GM23338 (cell line): ENCODE results near the gene ALDH8A1. TPM values are rescaled to one million over a fixed set of nuclear protein-coding genes. Genes with fewer than 3 reads are reported as not detected.

Source experiments
- ATAC-seq: fragments of 200-7000 bp; cut with Tn5 transposase; 3 replicates; pipeline ENCODE4 v1.9.1; 2020
- DNase-seq: peaks from one replicate; pipeline ENCODE4 v3.0.0-alpha.2; 2015; ENCODE audit warnings: low spot score
- H2AFZ ChIP-seq: fragments of 200-600 bp; sonication (generic); 2 replicates; pipeline ENCODE4 v1.8.0; 2016; ENCODE audit warnings: antibody characterized with exemption, mild to moderate bottlenecking, moderate library complexity
- H3F3A ChIP-seq: fragments of 200-600 bp; sonication (generic); replicated peaks from 2 replicates; pipeline ENCODE4 v1.8.0; 2017; ENCODE audit warnings: antibody characterized with exemption, mixed run types, low read depth
- H3K27ac ChIP-seq: fragments of 200-600 bp; sonication (generic); 2 replicates; pipeline ENCODE4 v1.6.1; 2016; ENCODE audit warnings: low read depth
- H3K27me3 ChIP-seq: fragments of 200-600 bp; sonication (generic); 2 replicates; pipeline ENCODE4 v1.8.0; 2016; ENCODE audit warnings: mild to moderate bottlenecking, mixed run types, moderate library complexity; ENCODE audit not compliant: insufficient read depth
- H3K36me3 ChIP-seq: fragments of 200-600 bp; sonication (generic); 2 replicates; pipeline ENCODE4 v1.8.0; 2016; ENCODE audit warnings: mild to moderate bottlenecking; ENCODE audit not compliant: insufficient read depth
- H3K4me1 ChIP-seq: fragments of 200-600 bp; sonication (generic); 2 replicates; pipeline ENCODE4 v1.8.0; 2016; ENCODE audit warnings: mild to moderate bottlenecking, moderate library complexity; ENCODE audit not compliant: insufficient read depth
- H3K4me2 ChIP-seq: fragments of 200-600 bp; sonication (generic); 2 replicates; pipeline ENCODE4 v1.7.1; 2017; ENCODE audit warnings: mixed run types
- H3K4me3 ChIP-seq: fragments of 200-600 bp; sonication (generic); 2 replicates; pipeline ENCODE4 v1.6.1; 2016; ENCODE audit warnings: mixed run types
- H3K79me2 ChIP-seq: fragments of 200-600 bp; sonication (generic); replicated peaks from 2 replicates; pipeline ENCODE4 v1.8.0; 2017; ENCODE audit warnings: mild to moderate bottlenecking; ENCODE audit not compliant: insufficient read depth
- H3K9me2 ChIP-seq: fragments of 200-600 bp; sonication (generic); 2 replicates; pipeline ENCODE4 v1.8.0; 2017; ENCODE audit not compliant: insufficient read depth
- H4K20me1 ChIP-seq: fragments of 200-600 bp; sonication (generic); replicated peaks from 2 replicates; pipeline ENCODE4 v1.8.0; 2017; ENCODE audit warnings: mild to moderate bottlenecking; ENCODE audit not compliant: insufficient read depth
- H3K27ac Mint-ChIP-seq: 2 replicates; pipeline ENCODE4 v1.8.0; 2020; ENCODE audit warnings: inconsistent platforms, mild to moderate bottlenecking, moderate library complexity, mixed read lengths
- H3K27me3 Mint-ChIP-seq: 3 replicates; pipeline ENCODE4 v1.8.0; 2022; ENCODE audit warnings: low read depth, mild to moderate bottlenecking, moderate library complexity, mixed read lengths, inconsistent platforms; ENCODE audit not compliant: insufficient read depth, poor library complexity
- H3K36me3 Mint-ChIP-seq: 3 replicates; pipeline ENCODE4 v1.8.0; 2021; ENCODE audit warnings: low read depth, mild to moderate bottlenecking, inconsistent platforms, moderate library complexity, mixed read lengths
- H3K4me1 Mint-ChIP-seq: 3 replicates; pipeline ENCODE4 v1.8.0; 2020; ENCODE audit warnings: mild to moderate bottlenecking, inconsistent platforms, mixed read lengths
- H3K4me3 Mint-ChIP-seq: 3 replicates; pipeline ENCODE4 v1.8.0; 2021; ENCODE audit warnings: moderate library complexity, mild to moderate bottlenecking, inconsistent platforms, mixed read lengths
- H3K9me3 Mint-ChIP-seq: 3 replicates; pipeline ENCODE4 v1.8.0; 2020; ENCODE audit warnings: moderate library complexity, mild to moderate bottlenecking, inconsistent platforms, mixed read lengths
- CREB1 ChIP-seq: fragments of 250-450 bp; sonication (Bioruptor Pico); IDR thresholded peaks from 2 replicates; pipeline ENCODE4 v1.5.0; 2020; ENCODE audit warnings: low read depth, mild to moderate bottlenecking, moderate library complexity
- CTCF ChIP-seq, 2 experiments: fragments of 200-600 bp in 1 of 2; sonication (generic) in 1 of 2; conservative IDR thresholded peaks; 2 replicates each; pipeline versions ENCODE4 v1.5.1 to v1.6.1; 2016 to 2017; ENCODE audit warnings: antibody characterized with exemption in 2 of 2, low read depth in 2 of 2, mild to moderate bottlenecking in 2 of 2, moderate library complexity in 1 of 2
- ETS1 ChIP-seq: IDR thresholded peaks from 2 replicates; pipeline ENCODE4 v1.6.1; 2016; ENCODE audit warnings: antibody characterized with exemption
- EZH2 ChIP-seq: fragments of 200-600 bp; sonication (generic); IDR thresholded peaks from one replicate; pipeline ENCODE4 v1.8.0; 2017; ENCODE audit warnings: antibody characterized with exemption, mild to moderate bottlenecking, low read depth; ENCODE audit not compliant: unreplicated experiment
- EZH2phosphoT487 ChIP-seq: fragments of 200-600 bp; sonication (generic); IDR thresholded peaks from one replicate; pipeline ENCODE4 v1.8.1; 2018; ENCODE audit warnings: antibody characterized with exemption; ENCODE audit not compliant: unreplicated experiment
- JUNB ChIP-seq: IDR thresholded peaks from one replicate; pipeline ENCODE4 v1.6.1; 2016; ENCODE audit warnings: antibody characterized with exemption; ENCODE audit not compliant: unreplicated experiment
- NANOG ChIP-seq: IDR thresholded peaks from 2 replicates; pipeline ENCODE4 v1.6.1; 2016; ENCODE audit warnings: antibody characterized with exemption, borderline replicate concordance
- POLR2AphosphoS5 ChIP-seq: IDR thresholded peaks from 2 replicates; pipeline ENCODE4 v1.6.1; 2016; ENCODE audit warnings: antibody characterized with exemption, low read depth
- REST ChIP-seq: IDR thresholded peaks from one replicate; pipeline ENCODE4 v1.6.1; 2018; ENCODE audit warnings: antibody characterized with exemption; ENCODE audit not compliant: unreplicated experiment
- STAT1 ChIP-seq: IDR thresholded peaks from one replicate; pipeline ENCODE4 v1.6.1; 2016; ENCODE audit warnings: antibody characterized with exemption; ENCODE audit not compliant: unreplicated experiment
- ZNF114 ChIP-seq: fragments of 250-450 bp; sonication (Bioruptor Pico); IDR thresholded peaks from 2 replicates; pipeline ENCODE4 v1.5.0; 2020; ENCODE audit warnings: mild to moderate bottlenecking, moderate library complexity
- ZNF331 ChIP-seq: fragments of 250-450 bp; sonication (Bioruptor Pico); IDR thresholded peaks from 2 replicates; pipeline ENCODE4 v1.5.0; 2020; ENCODE audit warnings: low read depth, mild to moderate bottlenecking, moderate library complexity
- ZNF462 ChIP-seq: fragments of 250-450 bp; sonication (Bioruptor Pico); IDR thresholded peaks from 2 replicates; pipeline ENCODE4 v1.5.0; 2020; ENCODE audit warnings: mild to moderate bottlenecking, moderate library complexity
- polyA plus RNA-seq: library from polyadenylated mRNA; unstranded; fragments of >200 nt; fragmentation: Nextera tagmentation; extraction: Ambion mirVana; gene quantifications from 2 replicates; pipeline ENCODE4 v1.2.1, GENCODE V29; 2016
- total RNA-seq: library from RNA; depleted of rRNA; stranded (reverse); fragments of >200 nt; shearing (Covaris generic); gene quantifications from 2 replicates; pipeline ENCODE4 v1.2.3, GENCODE V29; 2014

ALDH8A1 gene
- total and polyA plus RNA-seq, 2 experiments from 2014 or later = not detected

GRCh38 chr6:134936476-134936875 is 13.4 kb downstream of the ALDH8A1 start:
- Histone ChIP-seq H3K9me2 (0 out of 2 replicates have a peak, but pooled peaks cover 6% of the 10 kb centered on the region), H3K27me3 (no peaks in the 10 kb centered on the region), H4K20me1 (no peaks in the 10 kb centered on the region), H3F3A (no peaks in the 10 kb centered on the region), H3K4me3 (no peak overlapping the region), H3K27ac (no peak overlapping the region), H3K4me2 (no peak overlapping the region), H3K79me2 (no peaks in the 10 kb centered on the region), H3K36me3 (no peaks in the 10 kb centered on the region), H3K4me1 (no peaks in the 10 kb centered on the region), H2AFZ (no peak overlapping the region)
- peaks cover 2% of the 10 kb centered on the region; the same call in 2 of the 3 replicates for H3K4me1 Mint-ChIP-seq
- H3K36me3 Mint-ChIP-seq = no peaks in the 10 kb centered on the region
- no peaks in the 10 kb centered on the region for H3K9me3 Mint-ChIP-seq
- ATAC-seq = no peak
- H3K27ac Mint-ChIP-seq = no peak overlapping the region
- no peak overlapping the region for H3K4me3 Mint-ChIP-seq
- no peak for TF ChIP-seq CTCF (conservative IDR thresholded peaks at IDR 0.05; ENCODE audit: low read depth in 2 of 2)
- no peak for TF ChIP-seq EZH2phosphoT487
- no peak for TF ChIP-seq CREB1 (CRISPR knock-in tag)
- no peak for TF ChIP-seq ZNF331
- no peak for TF ChIP-seq JUNB
- TF ChIP-seq REST = no peak
- no peak for TF ChIP-seq STAT1
- TF ChIP-seq ZNF114 (CRISPR knock-in tag) = no peak
- no peak for TF ChIP-seq EZH2
- TF ChIP-seq ETS1 = no peak
- TF ChIP-seq NANOG = no peak
- no peak for TF ChIP-seq POLR2AphosphoS5
- no peak for TF ChIP-seq ZNF462
- peaks cover 2% of the 10 kb centered on the region for H3K27me3 Mint-ChIP-seq
- no peak for DNase-seq
